ENCODE measurements around the gene TPK1.

Gene TPK1

GRCh38 chr7:144415858-144416257 lies 420.0 kb downstream of the TPK1 start:
- no peak overlapping the region for H3K4me3 ChIP-seq (ENCODE audit: low read length)
- no peak for DNase-seq (ENCODE audit: low read depth)
- no peak for TF ChIP-seq CTCF (conservative IDR thresholded peaks at IDR 0.05; ENCODE audit: low read depth, low read length)

GRCh38 chr7:144414815-144415214 lies 421.0 kb downstream of the TPK1 start:
- TF ChIP-seq CTCF (conservative IDR thresholded peaks at IDR 0.05; ENCODE audit: low read depth, low read length) = no peak
- DNase-seq (ENCODE audit: low read depth) = no peak

GRCh38 chr7:144410441-144410840 lies 425.4 kb downstream of the TPK1 start:
- H3K4me3 ChIP-seq (ENCODE audit: low read length) = no peak overlapping the region
- TF ChIP-seq CTCF (conservative IDR thresholded peaks at IDR 0.05; ENCODE audit: low read depth, low read length) = no peak
- DNase-seq (ENCODE audit: low read depth) = no peak

More at GRCh38 chr7:144414815-144415214, 421.0 kb downstream of the TPK1 start:
- H3K4me3 ChIP-seq (ENCODE audit: low read length) = no peak overlapping the region

- no peak for TF ChIP-seq CTCF (conservative IDR thresholded peaks at IDR 0.05; ENCODE audit: low read depth, low read length)
- no peak for DNase-seq (ENCODE audit: low read depth)
- no peak overlapping the region for H3K4me3 ChIP-seq (ENCODE audit: low read length)
These were observed 427.7 kb downstream of the TPK1 start for GRCh38 chr7:144408121-144408520.

- no peak overlapping the region for H3K4me3 ChIP-seq (ENCODE audit: low read length)
- no peak for TF ChIP-seq CTCF (conservative IDR thresholded peaks at IDR 0.05; ENCODE audit: low read depth, low read length)
These were observed 428.5 kb downstream of the TPK1 start for GRCh38 chr7:144407266-144407931.

GRCh38 chr7:144404946-144405345 lies 430.9 kb downstream of the TPK1 start:
- no peak for TF ChIP-seq CTCF (conservative IDR thresholded peaks at IDR 0.05; ENCODE audit: low read depth, low read length)
- DNase-seq (ENCODE audit: low read depth) = no peak
- no peak overlapping the region for H3K4me3 ChIP-seq (ENCODE audit: low read length)

More at GRCh38 chr7:144407266-144407931, 428.5 kb downstream of the TPK1 start:
- no peak for DNase-seq (ENCODE audit: low read depth)

- no peak for TF ChIP-seq CTCF (conservative IDR thresholded peaks at IDR 0.05; ENCODE audit: low read depth, low read length)
- DNase-seq (ENCODE audit: low read depth) = no peak
- H3K4me3 ChIP-seq (ENCODE audit: low read length) = no peak within 1 kb of the TSS
These were observed 432.2 kb downstream of the TPK1 start, which contains the start of gene NOBOX for GRCh38 chr7:144403649-144404061. TSS of gene NOBOX (minus strand) at chr7:144403693.

All from retinal pigment epithelial cell (primary cell).